ENCODE measurements around the gene CATSPERD.

DNA sequence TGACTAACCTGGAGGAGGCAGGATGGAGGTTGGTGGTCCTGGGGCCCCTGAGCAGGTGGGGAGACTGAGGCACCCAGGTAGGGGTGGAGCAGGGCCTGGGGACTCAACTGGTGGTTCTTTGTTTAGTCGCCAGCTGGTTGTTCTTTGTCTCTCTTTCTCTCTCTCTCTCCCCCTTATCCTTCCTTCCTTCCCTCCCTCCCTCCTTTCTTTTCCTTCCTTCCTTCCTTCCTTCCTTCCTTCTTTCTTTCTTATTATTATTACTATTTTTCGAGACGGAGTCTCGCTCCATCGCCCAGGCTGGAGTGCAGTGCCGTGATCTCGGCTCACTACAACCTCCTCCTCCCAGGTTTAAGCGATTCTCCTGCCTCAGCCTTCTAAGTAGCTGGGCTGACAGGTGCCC lies 77.8 kb downstream of the CATSPERD start:
- TF ChIP-seq, protein P1, sequence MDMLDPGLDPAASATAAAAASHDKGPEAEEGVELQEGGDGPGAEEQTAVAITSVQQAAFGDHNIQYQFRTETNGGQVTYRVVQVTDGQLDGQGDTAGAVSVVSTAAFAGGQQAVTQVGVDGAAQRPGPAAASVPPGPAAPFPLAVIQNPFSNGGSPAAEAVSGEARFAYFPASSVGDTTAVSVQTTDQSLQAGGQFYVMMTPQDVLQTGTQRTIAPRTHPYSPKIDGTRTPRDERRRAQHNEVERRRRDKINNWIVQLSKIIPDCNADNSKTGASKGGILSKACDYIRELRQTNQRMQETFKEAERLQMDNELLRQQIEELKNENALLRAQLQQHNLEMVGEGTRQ (IDR thresholded peaks at IDR 0.05; ENCODE audit: low read depth, low read length), result no peak
- TF ChIP-seq RFX5 (IDR thresholded peaks at IDR 0.05; ENCODE audit: low read depth, low read length) (no peak), POLR2A (IDR thresholded peaks at IDR 0.05; ENCODE audit: low read depth, low read length) (no peak), RAD21 (IDR thresholded peaks at IDR 0.05; ENCODE audit: low read length) (no peak), CEBPB (IDR thresholded peaks at IDR 0.05; ENCODE audit: low read depth, low read length) (no peak), CHD1 (IDR thresholded peaks at IDR 0.05; ENCODE audit: low read depth, low read length) (no peak), NFE2L2 (IDR thresholded peaks at IDR 0.05; ENCODE audit: low read depth, low read length) (no peak), RCOR1 (IDR thresholded peaks at IDR 0.05; ENCODE audit: insufficient replicate concordance, low read length) (no peak), MXI1 (IDR thresholded peaks at IDR 0.05; ENCODE audit: borderline replicate concordance, low read depth, low read length) (no peak), ELK1 (IDR thresholded peaks at IDR 0.05; ENCODE audit: borderline replicate concordance, low read depth, low read length) (no peak), MAFK (IDR thresholded peaks at IDR 0.05; ENCODE audit: low read depth, low read length) (no peak)
- TF ChIP-seq, protein P2, sequence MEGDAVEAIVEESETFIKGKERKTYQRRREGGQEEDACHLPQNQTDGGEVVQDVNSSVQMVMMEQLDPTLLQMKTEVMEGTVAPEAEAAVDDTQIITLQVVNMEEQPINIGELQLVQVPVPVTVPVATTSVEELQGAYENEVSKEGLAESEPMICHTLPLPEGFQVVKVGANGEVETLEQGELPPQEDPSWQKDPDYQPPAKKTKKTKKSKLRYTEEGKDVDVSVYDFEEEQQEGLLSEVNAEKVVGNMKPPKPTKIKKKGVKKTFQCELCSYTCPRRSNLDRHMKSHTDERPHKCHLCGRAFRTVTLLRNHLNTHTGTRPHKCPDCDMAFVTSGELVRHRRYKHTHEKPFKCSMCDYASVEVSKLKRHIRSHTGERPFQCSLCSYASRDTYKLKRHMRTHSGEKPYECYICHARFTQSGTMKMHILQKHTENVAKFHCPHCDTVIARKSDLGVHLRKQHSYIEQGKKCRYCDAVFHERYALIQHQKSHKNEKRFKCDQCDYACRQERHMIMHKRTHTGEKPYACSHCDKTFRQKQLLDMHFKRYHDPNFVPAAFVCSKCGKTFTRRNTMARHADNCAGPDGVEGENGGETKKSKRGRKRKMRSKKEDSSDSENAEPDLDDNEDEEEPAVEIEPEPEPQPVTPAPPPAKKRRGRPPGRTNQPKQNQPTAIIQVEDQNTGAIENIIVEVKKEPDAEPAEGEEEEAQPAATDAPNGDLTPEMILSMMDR (conservative IDR thresholded peaks at IDR 0.05; ENCODE audit: low read depth, low read length), result no peak
